OCI-LY1 (cell line): ENCODE measurements around the gene FAM53A.
"Not testable (repeated sequence)": the region's sequence is repeated elsewhere in the genome, so short reads cannot be mapped to it uniquely, and the experiment has no call there.

ENCODE experiments used
- H2AFZ ChIP-seq: fragments of 200-600 bp; sonication (generic), shearing (Covaris generic); 2 replicates; pipeline ENCODE4 v1.6.0; 2014; ENCODE audit warnings: antibody characterized with exemption, mild to moderate bottlenecking, low read length
- H3F3A ChIP-seq: fragments of 200-600 bp; sonication (generic), shearing (Covaris generic); 2 replicates; pipeline ENCODE4 v1.6.0; 2014; ENCODE audit warnings: mild to moderate bottlenecking, antibody characterized with exemption, low read length, moderate library complexity; ENCODE audit not compliant: insufficient read depth
- H3K27ac ChIP-seq: fragments of 200-600 bp; sonication (generic); 2 replicates; pipeline ENCODE4 v1.5.1; 2014; ENCODE audit warnings: low read length, mixed run types, mild to moderate bottlenecking, low read depth; ENCODE audit not compliant: poor library complexity, severe bottlenecking
- H3K27me3 ChIP-seq: fragments of 200-600 bp; sonication (generic); 2 replicates; pipeline ENCODE4 v1.6.0; 2014; ENCODE audit warnings: antibody characterized with exemption, mild to moderate bottlenecking, low read length, moderate library complexity; ENCODE audit not compliant: insufficient read depth
- H3K36me3 ChIP-seq: fragments of 200-600 bp; sonication (generic); 2 replicates; pipeline ENCODE4 v1.6.1; 2014; ENCODE audit warnings: mild to moderate bottlenecking, antibody characterized with exemption, low read length, moderate library complexity, mixed read lengths; ENCODE audit not compliant: insufficient read depth
- H3K4me1 ChIP-seq: fragments of 200-600 bp; sonication (generic); 2 replicates; pipeline ENCODE4 v1.5.1; 2014; ENCODE audit warnings: mild to moderate bottlenecking, low read length, moderate library complexity; ENCODE audit not compliant: insufficient read depth, severe bottlenecking
- H3K4me2 ChIP-seq: fragments of 200-600 bp; sonication (generic), shearing (Covaris generic); 2 replicates; pipeline ENCODE4 v1.6.1; 2014; ENCODE audit warnings: low read length
- H3K4me3 ChIP-seq: fragments of 200-600 bp; sonication (generic); 2 replicates; pipeline ENCODE4 v1.5.1; 2014; ENCODE audit warnings: low read length, low read depth, mild to moderate bottlenecking, mixed read lengths; ENCODE audit not compliant: poor library complexity, severe bottlenecking
- H3K79me2 ChIP-seq: fragments of 200-600 bp; shearing (Covaris generic); 2 replicates; pipeline ENCODE4 v1.6.1; 2016; ENCODE audit warnings: mixed run types, low read length, mixed read lengths; ENCODE audit not compliant: insufficient read depth
- H3K9ac ChIP-seq: fragments of 200-600 bp; sonication (generic), shearing (Covaris generic); 2 replicates; pipeline ENCODE4 v1.6.1; 2014; ENCODE audit warnings: mild to moderate bottlenecking, low read length, mixed read lengths
- H3K9me2 ChIP-seq: fragments of 200-600 bp; sonication (generic), shearing (Covaris generic); 2 replicates; pipeline ENCODE4 v1.6.1; 2014; ENCODE audit warnings: low read depth, mild to moderate bottlenecking, low read length, mixed read lengths
- H3K9me3 ChIP-seq: fragments of 200-600 bp; shearing (Covaris generic); 2 replicates; pipeline ENCODE4 v1.6.1; 2014; ENCODE audit warnings: low read length, mixed read lengths
- H4K20me1 ChIP-seq: fragments of 200-600 bp; sonication (generic), shearing (Covaris generic); 2 replicates; pipeline ENCODE4 v1.6.0; 2016; ENCODE audit warnings: mild to moderate bottlenecking, low read length; ENCODE audit not compliant: insufficient read depth
- CTCF ChIP-seq: fragments of 200-600 bp; sonication (generic), shearing (Covaris generic); IDR thresholded peaks from 2 replicates; pipeline ENCODE4 v1.5.1; 2017; ENCODE audit warnings: mild to moderate bottlenecking, antibody characterized with exemption, low read length, moderate library complexity, mixed read lengths
- EZH2 ChIP-seq: fragments of 200-600 bp; sonication (generic), shearing (Covaris generic); IDR thresholded peaks from 2 replicates; pipeline ENCODE4 v1.8.0; 2017; ENCODE audit warnings: borderline replicate concordance, mixed run types, mild to moderate bottlenecking, antibody characterized with exemption, low read length, moderate library complexity, mixed read lengths

The FAM53A gene

GRCh38 chr4:1608196-1608820 lies 75.8 kb downstream of the FAM53A start:
- Histone ChIP-seq H3K4me3 (no peak overlapping the region), H2AFZ (no peak overlapping the region), H3K4me1 (no peaks in the 10 kb centered on the region), H3K27me3 (no peaks in the 10 kb centered on the region), H3K36me3 (no peaks in the 10 kb centered on the region), H3K9me2 (no peaks in the 10 kb centered on the region), H3K9me3 (no peaks in the 10 kb centered on the region), H3K4me2 (no peak overlapping the region), H3F3A (no peaks in the 10 kb centered on the region), H3K9ac (no peak overlapping the region), H4K20me1 (no peaks in the 10 kb centered on the region), H3K27ac (no peak overlapping the region), H3K79me2 (no peaks in the 10 kb centered on the region)
- no peak for TF ChIP-seq CTCF

DNA sequence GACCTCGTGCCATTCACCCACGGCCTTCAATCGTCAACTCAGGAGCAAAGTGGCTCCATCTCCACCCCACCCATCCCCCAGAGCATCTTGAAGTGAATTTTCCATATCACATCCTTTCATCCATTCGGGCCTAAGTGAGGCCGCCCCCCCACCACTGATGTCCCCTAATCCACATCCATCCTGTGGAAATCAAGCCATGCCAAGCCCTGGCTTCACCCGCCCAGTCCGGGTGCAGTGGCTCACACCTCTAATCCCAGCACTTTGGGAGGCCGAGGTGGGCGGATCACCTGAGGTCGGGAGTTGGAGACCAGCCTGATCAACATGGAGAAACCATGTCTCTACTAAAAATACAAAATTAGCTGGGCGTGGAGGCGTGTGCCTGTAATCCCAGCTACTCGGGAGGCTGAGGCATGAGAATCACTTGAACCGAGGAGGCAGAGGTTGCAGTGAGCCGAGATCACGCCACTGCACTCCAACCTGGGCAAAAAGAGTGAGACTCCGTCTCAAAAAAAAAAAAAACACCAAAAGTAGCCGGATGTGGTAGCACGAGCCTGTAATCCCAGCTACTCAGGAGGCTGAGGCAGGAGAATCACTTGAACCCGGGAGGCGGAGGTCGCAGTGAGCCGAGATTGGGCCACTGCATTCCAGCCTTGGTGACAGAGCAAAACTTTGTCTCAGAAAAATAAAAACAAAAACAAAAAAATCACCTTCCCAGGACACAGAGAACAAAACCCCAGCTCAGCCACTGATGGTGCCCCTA lies 76.5 kb downstream of the FAM53A start:
- H3K79me2 ChIP-seq, H3K27ac ChIP-seq, H3F3A ChIP-seq, H3K4me2 ChIP-seq, H3K27me3 ChIP-seq, H3K9me2 ChIP-seq, H3K36me3 ChIP-seq, H3K4me1 ChIP-seq, H3K4me3 ChIP-seq, H4K20me1 ChIP-seq, H2AFZ ChIP-seq, H3K9ac ChIP-seq, H3K9me3 ChIP-seq: not testable (repeated sequence)

- H3K27ac ChIP-seq: no peak overlapping the region
- H4K20me1 ChIP-seq: no peaks in the 10 kb centered on the region
- H3K27me3 ChIP-seq: no peaks in the 10 kb centered on the region
- no peak overlapping the region for H3K9ac ChIP-seq
- no peaks in the 10 kb centered on the region for H3K9me2 ChIP-seq
- no peak for TF ChIP-seq CTCF
- no peak for TF ChIP-seq EZH2
- no peak overlapping the region for H3K4me3 ChIP-seq
- H3K4me1 ChIP-seq: no peaks in the 10 kb centered on the region
- H3F3A ChIP-seq: no peaks in the 10 kb centered on the region
- H3K9me3 ChIP-seq: no peaks in the 10 kb centered on the region
- no peak overlapping the region for H2AFZ ChIP-seq
- no peaks in the 10 kb centered on the region for H3K79me2 ChIP-seq
- no peaks in the 10 kb centered on the region for H3K36me3 ChIP-seq
- no peak overlapping the region for H3K4me2 ChIP-seq
Observed at GRCh38 chr4:1604706-1605205, 79.4 kb downstream of the FAM53A start.
